ENCODE data around the gene ATP6V0B.

Gene ATP6V0B

DNA sequence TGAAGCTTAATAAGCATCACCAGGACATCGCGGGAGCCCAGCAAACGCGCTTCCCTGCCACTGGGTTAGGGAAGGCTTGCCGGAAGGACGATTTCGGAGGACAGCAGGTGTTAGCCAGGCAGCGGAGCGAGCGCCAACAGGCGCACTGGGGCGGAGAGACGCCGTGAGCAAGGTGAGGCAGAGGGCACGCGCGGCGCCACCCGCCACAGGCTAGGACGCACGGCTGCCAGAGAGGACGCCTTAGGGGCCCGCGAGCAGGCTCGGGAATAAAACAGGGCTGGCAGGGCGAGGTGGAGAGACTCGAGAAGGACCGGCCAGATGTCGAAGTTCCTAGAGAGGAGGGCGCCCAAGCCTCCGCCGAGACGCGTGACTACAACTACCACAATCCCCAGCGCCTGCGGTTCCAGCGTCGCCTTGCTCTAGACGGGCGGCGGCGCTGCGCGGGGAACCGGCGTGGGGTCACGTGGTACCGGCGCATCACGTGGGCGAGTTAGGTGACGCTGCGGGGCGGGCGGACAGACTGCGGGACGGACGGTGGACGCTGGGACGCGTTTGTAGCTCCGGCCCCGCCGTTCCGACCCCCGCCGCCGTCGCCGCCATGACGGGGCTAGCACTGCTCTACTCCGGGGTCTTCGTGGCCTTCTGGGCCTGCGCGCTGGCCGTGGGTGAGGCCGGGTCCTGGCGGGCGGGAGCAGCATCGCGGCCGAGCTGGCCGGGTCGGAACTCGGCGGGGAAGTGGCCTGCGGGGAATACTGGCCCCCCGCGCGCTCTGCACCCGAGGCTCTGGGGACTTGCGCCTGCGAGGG is at the start of gene ATP6V0B:
Gene ATP6V0B (plus strand): TSS at position 518 of the 806 bp plus-strand sequence. CDS start 81 bp downstream, at position 599.
- peak; percentile 89 for DNase-seq (ENCODE audit: low read depth)

DNA sequence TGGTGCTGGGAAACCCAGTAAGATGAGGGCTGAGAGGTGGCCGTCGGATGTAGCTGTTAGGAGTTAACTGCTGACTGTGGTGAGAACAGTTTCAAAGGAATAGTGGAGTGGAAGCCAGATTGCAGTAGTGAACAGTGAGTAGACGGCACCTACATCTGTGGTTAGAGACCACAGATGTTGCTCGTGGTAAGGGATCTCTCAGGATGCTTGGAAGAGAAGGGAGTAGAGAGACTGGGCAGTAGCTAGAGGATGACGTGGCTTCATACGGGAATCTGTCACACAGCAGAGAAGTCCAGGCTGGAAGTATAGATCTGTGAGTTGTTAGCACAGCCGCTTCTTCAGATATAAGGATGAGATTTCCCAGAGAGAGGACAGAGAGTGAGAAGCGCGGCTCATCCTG is 48.9 kb upstream of the ATP6V0B start:
- DNase-seq (ENCODE audit: low read depth) = no peak

DNA sequence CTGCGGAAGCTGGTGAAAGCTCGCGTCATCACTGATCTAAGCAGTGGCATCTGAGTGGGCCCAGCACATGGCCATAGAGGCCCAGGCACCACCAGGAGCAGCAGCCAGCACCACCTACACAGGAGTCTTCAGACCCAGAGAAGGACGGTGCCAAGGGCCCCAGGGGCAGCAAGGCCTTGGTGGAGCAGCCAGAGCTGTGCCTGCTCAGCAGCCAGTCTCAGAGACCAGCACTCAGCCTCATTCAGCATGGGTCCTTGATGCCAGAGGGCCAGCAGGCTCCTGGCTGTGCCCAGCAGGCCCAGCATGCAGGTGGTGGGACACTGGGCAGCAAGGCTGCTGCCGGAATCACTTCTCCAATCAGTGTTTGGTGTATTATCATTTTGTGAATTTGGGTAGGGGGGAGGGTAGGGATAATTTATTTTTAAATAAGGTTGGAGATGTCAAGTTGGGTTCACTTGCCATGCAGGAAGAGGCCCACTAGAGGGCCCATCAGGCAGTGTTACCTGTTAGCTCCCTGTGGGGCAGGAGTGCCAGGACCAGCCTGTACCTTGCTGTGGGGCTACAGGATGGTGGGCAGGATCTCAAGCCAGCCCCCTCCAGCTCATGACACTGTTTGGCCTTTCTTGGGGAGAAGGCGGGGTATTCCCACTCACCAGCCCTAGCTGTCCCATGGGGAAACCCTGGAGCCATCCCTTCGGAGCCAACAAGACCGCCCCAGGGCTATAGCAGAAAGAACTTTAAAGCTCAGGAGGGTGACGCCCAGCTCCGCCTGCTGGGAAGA is 44.4 kb upstream of the ATP6V0B start:
- DNase-seq (ENCODE audit: low read depth) = no peak

- no peak for DNase-seq (ENCODE audit: low read depth)
Observed at GRCh38 chr1:43930949-43931275, 43.8 kb upstream of the ATP6V0B start.

- DNase-seq (ENCODE audit: low read depth) = no peak
Observed at GRCh38 chr1:43931711-43932660, 42.8 kb upstream of the ATP6V0B start.

DNA sequence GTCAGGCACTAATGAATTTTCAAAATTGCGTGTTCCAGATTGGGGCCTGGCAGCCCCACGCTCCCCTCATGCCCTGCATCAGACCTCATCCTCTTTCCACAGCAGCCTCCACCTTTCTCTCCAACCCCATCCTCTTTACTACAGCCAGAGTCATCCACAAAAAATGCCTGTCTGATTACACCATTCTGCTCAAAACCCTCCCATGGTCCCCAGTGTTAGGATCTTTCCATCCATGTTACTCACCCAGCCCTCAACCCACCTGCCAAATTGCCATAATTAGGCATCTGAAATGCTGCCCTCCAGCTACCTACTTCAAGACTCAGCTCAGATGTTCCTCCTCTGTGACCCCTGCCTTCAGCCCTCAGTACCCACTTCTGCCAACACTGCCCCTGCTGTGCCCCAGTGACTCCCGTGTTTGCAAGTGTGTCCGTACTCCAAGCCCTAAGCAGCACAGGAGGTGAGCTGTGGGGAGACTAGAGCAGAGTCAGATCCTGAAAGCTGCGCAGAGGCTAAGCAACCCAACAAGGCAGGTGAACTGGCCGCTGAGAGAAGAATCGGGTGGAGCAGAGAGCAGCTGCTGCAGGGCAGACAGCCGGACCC is 41.9 kb upstream of the ATP6V0B start:
- DNase-seq (ENCODE audit: low read depth) = no peak

GRCh38 chr1:43933386-43934100 is 41.2 kb upstream of the ATP6V0B start, which contains the start of gene ARTN:
Gene ARTN, plus strand, starts transcription at chr1:43933801. Its CDS starts 1,856 bp downstream, at chr1:43935657.
- no peak for DNase-seq (ENCODE audit: low read depth)

GRCh38 chr1:43934101-43934985 is 40.4 kb upstream of the ATP6V0B start:
- no peak for DNase-seq (ENCODE audit: low read depth)

DNA sequence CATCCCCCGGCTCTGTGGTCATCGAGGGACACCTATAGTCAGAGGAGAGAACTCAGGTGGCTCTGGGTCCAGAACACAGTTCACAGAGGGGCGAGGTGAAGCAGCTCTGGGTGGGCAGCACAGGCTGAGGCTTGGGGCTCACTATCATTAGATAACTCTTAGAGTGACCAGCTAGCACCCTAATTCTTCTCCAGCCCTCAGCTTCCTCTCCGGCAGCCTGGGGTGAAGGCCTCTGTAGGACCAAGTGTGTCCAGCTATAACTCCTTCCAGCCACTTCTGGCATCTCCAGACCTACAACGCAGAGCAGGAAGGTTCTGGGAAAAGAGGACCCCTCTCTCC is 39.8 kb upstream of the ATP6V0B start:
- DNase-seq (ENCODE audit: low read depth) = no peak

DNA sequence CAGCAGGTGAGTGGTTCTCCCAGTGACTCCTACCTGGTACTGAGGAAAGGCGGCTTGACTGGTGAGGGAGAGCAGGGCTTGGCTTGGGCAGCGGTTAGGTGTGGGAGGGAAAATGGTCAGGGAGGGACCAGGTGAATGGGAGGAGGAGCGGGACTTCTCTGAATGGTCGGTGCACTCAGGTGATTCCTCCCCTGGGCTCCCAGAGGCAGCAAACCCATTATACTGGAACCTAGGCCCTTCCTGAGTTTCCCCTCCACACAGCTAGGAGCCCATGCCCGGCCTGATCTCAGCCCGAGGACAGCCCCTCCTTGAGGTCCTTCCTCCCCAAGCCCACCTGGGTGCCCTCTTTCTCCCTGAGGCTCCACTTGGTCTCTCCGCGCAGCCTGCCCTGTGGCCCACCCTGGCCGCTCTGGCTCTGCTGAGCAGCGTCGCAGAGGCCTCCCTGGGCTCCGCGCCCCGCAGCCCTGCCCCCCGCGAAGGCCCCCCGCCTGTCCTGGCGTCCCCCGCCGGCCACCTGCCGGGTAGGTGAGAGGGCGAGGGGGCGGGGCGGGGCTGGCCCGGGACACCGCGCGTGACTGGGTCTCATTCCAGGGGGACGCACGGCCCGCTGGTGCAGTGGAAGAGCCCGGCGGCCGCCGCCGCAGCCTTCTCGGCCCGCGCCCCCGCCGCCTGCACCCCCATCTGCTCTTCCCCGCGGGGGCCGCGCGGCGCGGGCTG is 38.9 kb upstream of the ATP6V0B start:
- no peak for DNase-seq (ENCODE audit: low read depth)

DNA sequence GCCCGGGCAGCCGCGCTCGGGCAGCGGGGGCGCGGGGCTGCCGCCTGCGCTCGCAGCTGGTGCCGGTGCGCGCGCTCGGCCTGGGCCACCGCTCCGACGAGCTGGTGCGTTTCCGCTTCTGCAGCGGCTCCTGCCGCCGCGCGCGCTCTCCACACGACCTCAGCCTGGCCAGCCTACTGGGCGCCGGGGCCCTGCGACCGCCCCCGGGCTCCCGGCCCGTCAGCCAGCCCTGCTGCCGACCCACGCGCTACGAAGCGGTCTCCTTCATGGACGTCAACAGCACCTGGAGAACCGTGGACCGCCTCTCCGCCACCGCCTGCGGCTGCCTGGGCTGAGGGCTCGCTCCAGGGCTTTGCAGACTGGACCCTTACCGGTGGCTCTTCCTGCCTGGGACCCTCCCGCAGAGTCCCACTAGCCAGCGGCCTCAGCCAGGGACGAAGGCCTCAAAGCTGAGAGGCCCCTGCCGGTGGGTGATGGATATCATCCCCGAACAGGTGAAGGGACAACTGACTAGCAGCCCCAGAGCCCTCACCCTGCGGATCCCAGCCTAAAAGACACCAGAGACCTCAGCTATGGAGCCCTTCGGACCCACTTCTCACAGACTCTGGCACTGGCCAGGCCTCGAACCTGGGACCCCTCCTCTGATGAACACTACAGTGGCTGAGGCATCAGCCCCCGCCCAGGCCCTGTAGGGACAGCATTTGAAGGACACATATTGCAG is 38.2 kb upstream of the ATP6V0B start:
- DNase-seq (ENCODE audit: low read depth) = no peak

GRCh38 chr1:43937179-43937865 is 37.4 kb upstream of the ATP6V0B start:
- no peak for DNase-seq (ENCODE audit: low read depth)

- DNase-seq (ENCODE audit: low read depth) = no peak
Observed at GRCh38 chr1:43938383-43938782, 36.4 kb upstream of the ATP6V0B start.

DNA sequence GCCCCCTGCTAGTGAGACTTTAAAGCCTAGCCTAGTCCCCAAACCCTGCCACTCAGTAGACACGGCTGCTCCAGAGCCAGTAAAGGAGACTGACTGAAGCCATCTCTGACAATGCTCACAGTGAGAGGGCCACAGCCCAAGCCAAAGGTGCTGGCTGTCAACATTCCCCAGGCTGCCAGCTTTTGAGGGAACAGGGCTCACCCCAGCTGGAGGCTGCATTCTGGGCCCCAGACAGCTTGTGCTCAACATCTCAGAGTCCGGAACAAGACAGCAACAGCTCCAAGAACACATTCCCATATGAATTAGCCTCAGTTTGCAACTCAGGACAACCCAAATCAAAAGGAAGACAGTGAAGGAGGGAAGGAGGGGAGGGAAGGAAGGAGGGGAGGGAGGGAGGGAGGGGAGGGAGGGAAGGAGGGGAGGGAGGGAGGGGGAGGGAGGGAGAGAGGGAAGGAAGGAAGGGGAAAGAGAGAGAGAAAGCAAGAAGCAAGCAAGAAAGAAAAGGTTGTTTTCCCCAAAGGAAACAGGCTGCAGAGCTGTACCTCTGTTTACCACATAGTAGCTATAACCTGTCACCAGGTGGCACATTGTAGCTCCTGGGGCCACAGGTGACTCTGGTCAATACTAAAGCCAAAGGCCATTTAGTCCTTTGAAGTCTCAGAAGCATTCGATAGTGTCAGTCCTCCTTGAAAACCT is 35.7 kb upstream of the ATP6V0B start:
- no peak for DNase-seq (ENCODE audit: low read depth)

DNA sequence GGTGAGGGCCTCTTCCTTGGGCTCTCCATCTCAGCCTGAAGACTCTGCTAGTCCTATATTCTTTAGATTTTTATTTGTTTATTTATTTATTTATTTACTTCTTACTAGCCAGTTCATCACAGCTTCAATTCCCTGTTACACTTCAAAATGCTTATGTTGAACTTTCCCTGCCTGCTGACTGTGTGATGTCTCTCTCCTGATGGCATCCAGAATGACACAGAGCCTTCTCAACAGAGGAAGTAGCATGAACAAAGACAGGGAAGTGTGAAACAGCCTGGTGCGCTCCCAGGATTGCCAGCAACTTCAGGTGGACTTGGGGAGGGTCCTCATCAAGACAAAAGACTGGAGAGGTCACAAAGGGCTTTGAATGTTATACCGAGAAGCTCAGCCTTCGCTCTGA is 32.3 kb upstream of the ATP6V0B start:
- DNase-seq (ENCODE audit: low read depth) = no peak

- no peak for DNase-seq (ENCODE audit: low read depth)
Observed at GRCh38 chr1:43944860-43945259, 29.9 kb upstream of the ATP6V0B start.

DNA sequence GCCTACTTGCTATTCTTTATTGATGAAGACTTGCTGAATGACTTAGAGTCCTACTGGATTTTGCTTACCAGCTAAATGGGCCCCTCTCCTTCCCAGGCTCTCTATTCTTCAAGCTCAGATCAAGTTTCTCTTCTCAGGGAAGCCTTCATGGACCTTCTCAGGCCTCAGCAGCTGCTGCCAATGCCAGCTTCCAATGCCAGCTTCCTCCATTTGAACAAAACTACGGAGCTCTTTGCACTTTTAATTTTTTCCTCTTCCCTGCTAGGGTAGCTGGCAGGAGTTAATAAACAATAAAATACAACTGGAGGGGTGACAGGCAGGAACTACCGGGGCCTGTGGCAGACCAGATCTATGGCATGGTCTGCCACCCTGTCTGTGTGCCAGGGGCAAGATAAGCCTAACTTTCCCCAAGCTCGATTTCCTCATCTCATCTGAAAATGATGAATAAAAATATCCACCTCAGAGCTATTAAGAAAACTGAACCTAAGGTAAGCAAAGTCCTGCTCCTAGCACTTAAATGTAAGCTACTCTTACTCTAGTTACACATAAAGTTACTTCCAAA is 29.0 kb upstream of the ATP6V0B start:
- no peak for DNase-seq (ENCODE audit: low read depth)
